Activated T-cell treated with anti-CD3 and anti-CD28 coated beads, Interleukin-2, amount 50 U/mL, for 1 hour (primary cell): Measurements from ENCODE around the gene MATR3.
"Not testable (repeated sequence)": the region's sequence is repeated elsewhere in the genome, so short reads cannot be mapped to it uniquely, and the experiment has no call there.

ENCODE experiments used
- DNase-seq: peaks from one replicate; pipeline ENCODE4 v3.0.0-alpha.2; 2020

Gene MATR3

DNA sequence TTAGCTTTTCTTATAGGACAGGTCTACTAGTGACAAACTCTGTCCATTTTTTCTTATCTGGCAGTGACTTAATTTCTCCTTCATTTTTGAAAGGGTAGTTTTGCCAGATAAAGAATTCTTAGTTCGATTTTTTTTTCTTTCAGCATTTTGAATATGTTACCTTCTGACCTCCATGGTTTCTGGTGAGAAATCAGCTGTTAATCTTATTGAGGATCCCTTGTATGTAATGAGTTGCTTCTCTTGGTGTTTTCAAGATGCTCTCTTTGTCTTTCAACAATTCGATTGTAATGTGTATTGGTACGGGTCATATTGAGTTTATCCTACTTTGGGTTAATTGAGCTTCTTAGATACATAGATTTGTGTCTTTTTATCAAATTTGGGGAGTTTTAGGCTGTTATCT, 60.6 kb downstream of the MATR3 start:
- DNase-seq = no peak

DNA sequence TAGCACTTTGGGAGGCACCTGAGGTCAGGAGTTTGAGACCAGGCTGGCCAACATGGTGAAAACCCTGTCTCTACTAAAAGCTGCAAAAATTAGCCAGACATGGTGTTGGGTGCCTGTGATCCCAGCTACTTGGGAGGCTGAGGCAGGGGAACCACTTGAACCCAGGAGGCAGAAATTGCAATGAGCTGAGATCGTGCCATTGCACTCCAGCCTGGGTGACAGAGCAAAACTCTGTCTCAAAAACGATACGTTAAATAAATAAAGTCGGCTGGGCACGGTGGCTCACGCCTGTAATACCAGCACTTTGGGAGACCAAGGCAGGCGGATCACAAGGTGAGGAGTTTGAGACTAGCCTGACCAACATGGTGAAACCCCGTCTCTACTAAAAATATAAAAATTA, 62.4 kb downstream of the MATR3 start:
- not testable (repeated sequence) for DNase-seq

DNA sequence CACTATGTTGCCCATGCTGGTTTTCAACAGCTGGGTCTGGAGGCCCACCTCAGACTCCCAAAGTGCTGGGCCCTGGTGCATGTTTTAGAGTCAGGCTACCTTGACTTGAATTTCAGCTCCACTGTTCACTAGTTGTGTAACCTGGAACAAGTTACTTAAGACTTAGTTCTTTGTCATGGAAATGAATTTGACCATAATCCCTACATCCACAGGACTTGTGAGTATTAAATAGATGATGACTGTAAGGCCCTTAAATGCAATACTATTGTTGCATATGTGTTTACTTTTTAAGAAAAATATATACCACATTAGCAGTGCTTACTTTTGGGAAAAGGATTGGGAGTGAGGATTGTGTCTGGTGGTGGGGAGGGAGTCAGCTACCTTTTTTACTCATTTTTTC, 64.5 kb downstream of the MATR3 start:
- DNase-seq = no peak

DNA sequence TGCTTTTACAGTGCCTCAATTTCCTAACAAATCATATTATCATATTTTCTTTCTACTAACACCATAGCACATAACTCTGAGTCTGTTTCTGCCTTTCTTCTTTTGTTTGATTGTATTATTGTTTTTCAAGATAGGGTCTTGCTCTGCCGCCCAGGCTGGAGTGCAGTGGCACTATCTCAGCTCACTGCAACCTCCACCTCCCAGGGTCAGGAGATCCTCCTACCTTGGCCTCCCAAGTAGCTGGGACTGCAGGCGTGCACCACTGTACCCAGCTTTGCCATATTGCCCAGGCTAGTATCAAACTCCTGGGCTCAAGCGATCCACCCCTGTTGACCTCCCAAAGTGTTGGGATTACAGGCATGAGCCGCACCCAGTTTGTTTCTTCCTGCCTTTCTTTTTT, 66.8 kb downstream of the MATR3 start:
- no peak for DNase-seq

DNA sequence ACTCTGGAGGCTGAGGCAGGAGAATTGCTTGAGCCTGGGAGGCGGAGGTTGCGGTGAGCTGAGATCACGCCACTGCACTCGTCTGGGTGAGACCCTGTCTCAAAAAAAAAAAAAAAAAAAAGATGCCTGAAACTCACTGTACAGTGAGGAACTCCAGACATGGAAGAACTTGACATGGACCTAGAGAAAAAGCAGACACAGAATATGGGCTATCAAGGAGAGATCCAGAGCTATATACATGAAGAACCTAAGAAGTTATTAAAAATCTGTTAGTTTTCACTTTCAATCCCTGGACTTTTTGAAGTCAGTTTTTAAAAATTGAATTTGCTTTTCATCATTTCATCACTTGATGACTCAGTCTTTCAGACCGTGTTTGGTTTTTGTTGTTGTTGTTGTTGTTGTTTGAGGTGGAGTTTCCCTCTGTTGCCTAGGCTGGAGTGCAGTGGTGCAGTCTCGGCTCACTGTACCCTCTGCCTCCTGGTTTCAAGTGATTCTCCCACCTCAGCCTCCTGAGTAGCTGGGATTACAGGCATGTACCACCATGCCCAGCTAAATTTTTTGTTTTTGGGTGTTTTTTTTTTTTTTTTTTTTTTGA, 68.4 kb downstream of the MATR3 start:
- DNase-seq = no peak

DNA sequence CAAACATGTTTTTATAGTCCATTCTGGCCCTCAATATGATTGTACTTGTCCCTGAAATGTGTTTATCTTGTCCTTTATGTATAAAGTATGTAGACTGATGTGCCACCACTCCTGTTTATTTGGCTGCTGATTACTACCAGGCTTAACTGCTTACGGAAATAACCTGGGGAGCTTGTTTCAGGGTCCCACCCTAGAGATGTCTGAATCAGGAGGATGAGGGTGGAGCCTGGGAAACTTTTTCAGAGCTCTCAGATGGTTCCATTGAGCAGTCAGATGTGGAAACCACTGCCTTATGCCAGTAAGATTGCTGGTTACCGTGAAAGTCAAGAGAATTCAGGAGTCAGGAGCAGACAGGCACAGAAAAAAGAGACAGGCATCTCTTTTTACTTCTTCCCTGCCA, 70.4 kb downstream of the MATR3 start:
- no peak for DNase-seq

DNA sequence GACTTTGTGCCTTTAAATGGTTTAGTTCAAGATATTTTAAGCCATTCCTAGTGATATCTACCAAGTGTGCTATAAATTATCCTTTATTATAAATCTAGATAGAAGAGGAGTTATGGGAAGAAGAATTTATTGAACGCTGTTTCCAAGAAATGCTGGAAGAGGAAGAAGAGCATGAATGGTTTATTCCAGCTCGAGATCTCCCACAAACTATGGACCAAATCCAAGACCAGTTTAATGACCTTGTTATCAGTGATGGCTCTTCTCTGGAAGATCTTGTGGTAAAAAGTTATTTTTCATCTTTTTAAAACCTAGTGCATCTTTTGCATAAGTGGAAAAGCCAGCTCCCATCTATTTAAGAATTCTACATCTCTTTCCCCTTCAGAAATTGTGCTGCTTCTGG, 70.9 kb downstream of the MATR3 start:
- no peak for DNase-seq

DNA sequence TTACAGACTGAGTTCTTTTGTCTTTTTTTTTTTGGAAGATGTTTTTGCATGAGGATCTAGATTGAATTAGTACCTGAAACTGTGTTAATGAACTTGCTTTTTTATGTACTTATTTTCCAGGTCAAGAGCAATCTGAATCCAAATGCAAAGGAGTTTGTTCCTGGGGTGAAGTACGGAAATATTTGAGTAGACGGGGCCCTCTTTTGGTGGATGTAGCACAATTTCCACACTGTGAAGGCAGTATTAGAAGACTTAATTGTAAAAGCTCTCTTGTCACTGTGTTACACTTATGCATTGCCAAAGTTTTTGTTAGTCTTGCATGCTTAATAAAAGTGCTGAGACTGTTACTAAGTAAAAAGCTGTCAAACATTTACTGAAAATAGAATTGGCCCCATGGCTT, 75.1 kb downstream of the MATR3 start:
- no peak for DNase-seq

DNA sequence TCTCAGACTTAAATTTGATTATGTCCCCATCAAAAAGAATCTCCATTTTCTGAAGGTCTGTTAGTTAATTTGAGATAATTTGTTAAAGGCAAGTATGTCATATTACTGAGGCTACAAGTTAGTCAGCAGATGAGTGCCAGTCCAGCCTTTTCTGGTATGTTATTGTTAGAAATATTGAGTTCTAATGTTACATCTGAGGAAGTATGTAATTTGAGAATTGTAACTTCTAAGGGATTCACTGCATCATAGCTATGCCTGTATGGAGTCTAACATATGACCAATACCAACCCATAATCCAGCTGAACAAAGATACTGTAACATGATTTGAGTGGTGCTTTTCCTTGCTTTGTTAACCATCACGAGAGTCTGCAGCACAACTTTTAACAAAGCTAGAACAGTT, 75.6 kb downstream of the MATR3 start:
- DNase-seq = no peak

DNA sequence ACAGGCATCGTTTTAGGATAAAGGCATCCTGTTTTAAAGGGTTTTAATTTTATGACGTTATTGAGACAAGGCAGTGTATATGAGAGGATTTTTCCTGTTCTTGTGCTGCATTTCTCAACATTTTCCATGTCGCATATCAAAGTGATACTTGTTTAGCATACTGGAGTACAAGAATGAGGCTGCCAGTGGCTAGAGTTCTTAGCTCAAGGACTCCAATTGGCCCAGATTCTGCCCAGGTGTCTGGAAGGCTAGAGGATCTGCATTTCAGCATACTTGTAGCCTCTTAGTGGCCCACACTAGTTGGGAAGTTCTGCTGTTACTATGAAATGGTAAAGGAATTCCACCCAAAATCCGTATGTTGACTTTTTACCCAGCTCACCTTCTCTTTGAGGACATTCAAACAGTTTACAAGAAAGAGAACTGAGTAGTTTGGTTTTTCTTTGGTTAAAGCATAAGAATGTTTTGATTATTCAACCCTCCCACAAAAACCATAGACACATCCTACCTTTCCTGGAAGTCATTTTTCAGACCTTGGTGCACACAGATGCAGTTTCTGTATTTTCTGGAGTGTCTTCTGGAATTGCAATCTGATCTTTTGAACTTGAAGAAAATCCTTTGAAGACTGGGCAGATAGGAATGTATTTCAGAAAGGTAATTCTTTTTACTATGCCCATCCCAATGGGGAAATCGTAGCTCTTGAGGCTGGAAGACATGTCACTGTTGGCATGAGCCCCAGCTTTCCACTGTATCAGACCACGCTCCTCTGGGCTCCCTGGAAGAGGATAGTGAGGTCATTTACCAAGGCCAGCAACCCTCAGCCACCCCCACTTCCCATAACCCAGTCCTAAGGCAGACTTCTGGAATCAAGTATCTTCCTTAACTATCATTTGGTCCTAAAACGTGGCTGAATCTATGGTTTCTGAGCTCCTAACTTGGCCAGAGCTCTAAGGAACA, 78.2 kb downstream of the MATR3 start:
- DNase-seq = no peak

DNA sequence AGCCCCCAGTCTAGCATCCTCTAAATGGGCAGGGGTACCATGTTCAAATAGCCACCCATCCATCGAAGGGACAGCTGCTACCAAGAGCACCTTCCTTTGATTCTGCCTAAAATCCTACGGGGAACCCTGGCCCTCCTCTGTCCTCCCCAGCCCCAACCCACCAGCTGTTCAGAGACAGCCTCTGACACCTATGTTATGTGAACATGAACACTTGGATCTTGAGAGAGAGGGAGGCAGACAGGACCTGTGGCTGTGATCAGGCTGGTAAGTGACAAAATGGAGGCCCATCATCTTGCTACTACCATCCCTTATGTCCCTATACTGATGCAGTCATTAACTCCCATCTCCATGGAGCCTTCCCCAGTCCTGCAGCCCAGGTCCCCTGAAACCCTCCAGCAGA, 81.4 kb downstream of the MATR3 start:
- no peak for DNase-seq

DNA sequence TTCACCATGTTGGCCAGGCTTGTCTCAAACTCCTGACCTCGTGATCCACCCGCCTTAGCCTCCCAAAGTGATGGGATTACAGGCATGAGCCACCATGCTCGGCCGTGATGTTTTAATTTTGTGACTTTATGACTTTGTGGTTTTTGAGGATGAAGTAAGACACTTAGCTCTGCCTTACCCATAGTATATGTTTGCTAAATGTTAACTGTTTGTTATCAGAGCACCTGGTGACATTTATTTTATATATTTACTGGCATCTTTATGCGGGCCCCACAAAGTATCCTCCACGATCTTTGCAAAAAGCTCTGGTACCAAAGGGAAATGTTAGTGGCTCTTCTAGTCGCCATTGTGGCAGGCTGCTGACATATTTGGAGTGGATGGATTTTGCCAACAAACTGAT, 82.8 kb downstream of the MATR3 start:
- DNase-seq = no peak

DNA sequence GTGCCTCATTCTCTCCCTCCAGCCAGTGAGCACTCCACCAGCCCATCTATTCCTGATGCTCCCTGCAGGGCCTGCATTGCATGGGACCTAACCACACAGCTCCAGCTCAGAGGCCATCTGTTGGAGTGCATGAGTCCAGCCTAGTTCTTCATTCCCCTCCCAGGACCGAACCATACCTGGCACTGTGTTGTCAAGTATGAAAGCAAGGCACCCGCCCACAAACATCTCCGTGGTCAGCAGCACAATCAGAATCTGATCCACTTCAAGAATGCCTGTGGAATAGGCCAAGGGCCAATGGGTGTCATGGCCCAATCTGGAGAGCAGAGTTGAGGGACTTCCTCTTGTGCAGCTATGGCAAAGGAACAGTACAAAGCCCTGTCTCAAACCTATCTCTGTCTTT, 83.7 kb downstream of the MATR3 start:
- DNase-seq = no peak

DNA sequence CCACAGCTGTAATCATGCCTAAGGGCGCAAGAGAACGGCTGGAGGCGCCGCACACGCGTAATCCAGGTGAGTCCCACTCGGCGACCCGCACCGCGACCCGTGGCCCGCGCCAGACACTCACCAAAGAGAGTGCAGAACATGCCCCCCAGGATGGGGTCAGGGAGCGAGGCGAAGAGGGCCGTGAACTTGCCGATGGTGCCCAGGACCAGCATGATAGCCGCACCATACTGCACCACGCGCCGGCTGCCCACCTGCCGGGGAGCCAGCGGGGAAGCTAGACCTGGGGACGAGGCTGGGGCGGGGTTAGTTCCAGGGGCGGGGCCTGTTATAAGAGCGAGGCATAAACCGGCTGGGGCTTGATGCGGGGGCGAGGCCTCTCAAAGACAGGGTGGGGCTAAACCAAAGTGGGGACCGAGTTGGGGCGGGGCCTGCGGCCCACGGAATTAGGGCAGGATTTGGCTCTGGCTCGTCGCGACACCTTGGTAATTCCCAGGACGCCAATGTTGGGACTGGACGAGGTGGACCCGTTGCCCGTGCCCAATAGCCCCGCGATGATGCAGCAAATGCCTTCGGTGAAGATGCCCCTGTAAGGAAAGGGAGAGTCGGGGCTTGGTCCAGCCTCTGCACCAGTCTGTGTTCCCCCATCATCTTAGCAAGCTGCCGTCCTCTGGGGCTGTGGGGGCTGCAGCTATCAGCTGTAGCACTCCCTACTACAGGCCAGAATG, 84.7 kb downstream of the MATR3 start:
- DNase-seq = no peak

DNA sequence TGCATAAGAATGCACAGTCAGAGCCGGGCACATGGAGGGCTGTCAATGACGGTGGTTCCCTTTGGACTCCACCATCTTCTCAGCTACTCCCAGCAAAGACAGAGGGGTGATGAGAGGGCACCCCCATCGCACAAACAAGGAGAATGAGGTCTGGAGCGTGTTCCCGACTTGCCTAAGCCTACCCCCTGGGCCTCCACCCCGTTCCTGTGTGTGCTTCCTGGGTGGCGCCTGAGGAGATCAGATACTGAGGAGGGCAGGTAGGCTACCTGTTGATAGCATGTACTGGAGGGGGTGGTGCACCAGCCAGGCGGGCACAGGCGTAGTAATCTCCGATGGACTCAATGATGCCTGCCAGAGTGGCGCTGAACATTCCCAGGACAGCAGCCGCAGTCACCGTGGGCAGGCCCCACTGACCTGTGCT, 85.4 kb downstream of the MATR3 start:
- DNase-seq = no peak

DNA sequence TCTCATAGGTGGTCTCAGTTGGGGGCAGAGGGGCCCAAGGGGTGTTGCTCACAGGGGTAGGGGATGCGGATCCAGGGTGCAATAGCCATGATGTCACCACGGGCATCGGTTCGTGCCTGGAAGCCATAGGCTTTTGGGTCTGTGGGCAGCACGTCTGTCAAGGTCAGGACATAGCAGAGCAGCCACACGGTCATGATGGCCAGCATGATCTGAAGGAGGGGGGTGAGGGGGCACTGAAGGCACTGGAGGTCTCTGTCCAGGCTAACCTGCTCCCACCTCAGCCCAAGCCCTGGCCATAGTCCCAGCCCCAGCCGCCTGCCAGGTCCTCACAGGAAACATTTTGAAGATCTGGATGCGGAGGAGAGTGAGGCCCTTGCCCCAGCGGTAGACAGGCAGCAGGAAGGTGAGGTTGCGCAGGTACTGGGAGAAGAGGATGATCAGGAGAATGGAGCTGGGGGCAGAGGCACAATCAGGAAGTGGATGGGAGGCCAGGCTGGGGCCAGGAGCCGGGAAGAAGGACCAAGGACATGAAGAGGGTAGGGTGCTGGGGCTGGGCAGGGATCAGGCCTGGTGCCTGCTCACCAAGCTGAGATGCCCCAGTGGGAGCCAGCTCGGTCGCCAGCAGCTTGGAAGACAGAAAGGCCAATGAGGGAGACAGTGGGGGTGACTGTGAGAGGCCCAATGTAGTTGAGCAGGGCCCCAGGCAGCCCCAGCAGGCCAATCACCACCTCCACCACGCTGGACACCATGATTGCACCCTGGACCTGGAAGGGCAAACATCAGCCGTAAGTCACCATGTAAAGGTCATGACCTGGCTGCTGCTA, 86.3 kb downstream of the MATR3 start:
- no peak for DNase-seq
